PC-3 (cell line): ENCODE data around the gene NYAP1. TPM values are rescaled to one million over a fixed set of nuclear protein-coding genes. Genes with fewer than 3 reads are reported as not detected.
"Not testable (repeated sequence)": the region's sequence is repeated elsewhere in the genome, so short reads cannot be mapped to it uniquely, and the experiment has no call there.

ENCODE experiments used
- ATAC-seq: fragments of 200-7000 bp; cut with Tn5 transposase; 2 replicates; pipeline ENCODE4 v1.9.1; 2020; ENCODE audit warnings: mild to moderate bottlenecking, moderate library complexity
- BruUV-seq: library from RNA; stranded (reverse); fragments of 400-500 nt; replicated peaks from 2 replicates; lab custom pipeline; 2021; lab: Mats Ljungman, UMichigan
- CTCF ChIA-PET: fragments of 300-600 bp; sonication (Branson Sonifier 250); formaldehyde crosslinking; loops from one replicate; lab custom pipeline; 2022; ENCODE audit warnings: antibody characterized with exemption; lab: Charles Lee
- POLR2A ChIA-PET: fragments of 300-600 bp; sonication (Branson Sonifier 250); formaldehyde crosslinking; loops from one replicate; lab custom pipeline; 2022; ENCODE audit warnings: antibody characterized with exemption; ENCODE audit not compliant: unreplicated experiment; lab: Charles Lee
- DNase-seq: peaks from one replicate; pipeline ENCODE4 v3.0.0-alpha.2; 2015
- H2AFZ ChIP-seq: fragments of 300-600 bp; sonication (generic); 2 replicates; pipeline ENCODE4 v1.6.0; 2016; ENCODE audit warnings: antibody characterized with exemption, low read length
- H3F3A ChIP-seq: fragments of 300-600 bp; sonication (generic); one replicate; pipeline ENCODE4 v1.6.0; 2017; ENCODE audit warnings: antibody characterized with exemption, low read length, control low read depth, mild to moderate bottlenecking; ENCODE audit not compliant: unreplicated experiment
- H3K27ac ChIP-seq: fragments of 300-600 bp; sonication (generic); 2 replicates; pipeline ENCODE4 v1.5.1; 2016; ENCODE audit warnings: mild to moderate bottlenecking, low read length
- H3K27me3 ChIP-seq: fragments of 300-600 bp; sonication (generic); 2 replicates; pipeline ENCODE4 v1.6.1; 2016; ENCODE audit warnings: low read length, mixed read lengths
- H3K36me3 ChIP-seq: fragments of 300-600 bp; sonication (generic); 2 replicates; pipeline ENCODE4 v1.6.1; 2016; ENCODE audit warnings: low read depth, mixed run types, low read length, mixed read lengths
- H3K4me1 ChIP-seq: fragments of 300-600 bp; sonication (generic); 2 replicates; pipeline ENCODE4 v1.5.1; 2016; ENCODE audit warnings: low read length; ENCODE audit not compliant: insufficient read depth
- H3K4me2 ChIP-seq: fragments of 300-600 bp; sonication (generic); 2 replicates; pipeline ENCODE4 v1.6.0; 2016; ENCODE audit warnings: low read length
- H3K4me3 ChIP-seq: fragments of 300-600 bp; sonication (generic); 2 replicates; pipeline ENCODE4 v1.5.1; 2016; ENCODE audit warnings: mild to moderate bottlenecking, low read length, mixed read lengths
- H3K79me2 ChIP-seq: fragments of 300-600 bp; sonication (generic); 2 replicates; pipeline ENCODE4 v1.6.1; 2017; ENCODE audit warnings: low read length, mixed read lengths
- H3K9ac ChIP-seq: fragments of 300-600 bp; sonication (generic); 2 replicates; pipeline ENCODE4 v1.6.0; 2016; ENCODE audit warnings: mild to moderate bottlenecking, low read length
- H3K9me2 ChIP-seq: fragments of 300-600 bp; sonication (generic); replicated peaks from 2 replicates; pipeline ENCODE4 v1.6.1; 2016; ENCODE audit warnings: mixed run types, low read length, mixed read lengths
- H3K9me3 ChIP-seq: fragments of 300-600 bp; sonication (generic); 2 replicates; pipeline ENCODE4 v1.6.1; 2016; ENCODE audit warnings: low read length, mixed read lengths
- H4K20me1 ChIP-seq: fragments of 300-600 bp; sonication (generic); 2 replicates; pipeline ENCODE4 v1.6.1; 2016; ENCODE audit warnings: low read length, mixed read lengths
- CTCF ChIP-seq: fragments of 300-600 bp; sonication (generic); conservative IDR thresholded peaks from 2 replicates; pipeline ENCODE4 v1.5.1; 2017; ENCODE audit warnings: antibody characterized with exemption, low read depth, mild to moderate bottlenecking, low read length
- EZH2 ChIP-seq: fragments of 300-600 bp; sonication (generic); IDR thresholded peaks from one replicate; pipeline ENCODE4 v1.6.1; 2017; ENCODE audit warnings: antibody characterized with exemption, mild to moderate bottlenecking, low read length; ENCODE audit not compliant: unreplicated experiment
- EZH2phosphoT487 ChIP-seq: fragments of 300-600 bp; sonication (generic); IDR thresholded peaks from 2 replicates; pipeline ENCODE4 v1.6.1; 2018; ENCODE audit warnings: mild to moderate bottlenecking, antibody characterized with exemption, low read length, borderline replicate concordance
- intact Hi-C: fragments of 100-400 bp; cut with micrococcal nuclease; formaldehyde crosslinking; loops from 2 replicates; pipeline ENCODE4 v1.9.0; 2023
- total RNA-seq: library from RNA; depleted of rRNA; stranded (reverse); fragments of >200 nt; gene quantifications from 2 replicates; pipeline ENCODE4 v1.2.3, GENCODE V29; 2014

NYAP1 gene
- total RNA-seq, 1 experiment from 2014 or later = 1.9 TPM

DNA sequence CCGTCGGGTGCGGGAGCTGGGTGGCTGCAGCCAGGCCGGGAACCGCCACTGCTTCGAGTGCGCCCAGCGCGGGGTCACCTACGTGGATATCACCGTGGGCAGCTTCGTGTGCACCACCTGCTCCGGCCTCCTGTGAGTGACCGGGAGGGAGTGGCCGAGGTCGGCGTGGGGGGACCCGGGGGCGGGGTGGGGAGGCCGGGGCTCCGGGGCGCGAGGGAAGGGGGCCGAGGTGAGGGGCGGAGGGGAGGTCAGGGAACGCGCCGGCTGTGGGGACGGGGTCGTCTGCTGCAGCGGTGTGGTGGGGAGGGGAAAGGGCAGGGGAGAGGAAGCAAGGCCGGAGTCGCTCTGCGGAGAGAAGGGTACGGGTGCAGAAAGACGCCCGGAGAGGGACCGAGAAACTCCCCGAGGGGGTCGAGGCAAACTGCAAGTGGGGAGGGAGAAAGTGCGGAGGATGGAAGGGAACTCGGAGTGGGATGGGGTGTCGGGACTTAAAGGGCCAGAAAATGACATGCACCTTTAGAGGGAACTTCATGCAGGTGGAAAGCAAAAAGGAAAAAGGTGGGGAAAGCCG, 55.8 kb downstream of the NYAP1 start:
- H3K4me2 ChIP-seq = peak overlapping the region; percentile 96
- peak overlapping the region; percentile 78 for H3K4me3 ChIP-seq
- H3K79me2 ChIP-seq = peaks cover 41% of the 10 kb centered on the region
- DNase-seq (no peak), ATAC-seq (peak; percentile 6)
- H3K4me1 ChIP-seq = peaks cover 20% of the 10 kb centered on the region
- H3F3A ChIP-seq = no peaks in the 10 kb centered on the region
- CTCF ChIA-PET = interaction anchor here (0.6 to 1.4 kb wide), 2 partner anchors 20 to 56 kb away, joined by 5 to 13 read pairs; partner anchors contain the start of gene NYAP1
- H4K20me1 ChIP-seq = no peaks in the 10 kb centered on the region
- peak overlapping the region; percentile 31; the same call in 1 of the 2 replicates for H3K9ac ChIP-seq
- H3K27me3 ChIP-seq = no peaks in the 10 kb centered on the region
- H3K9me3 ChIP-seq = no peaks in the 10 kb centered on the region
- TF ChIP-seq EZH2phosphoT487 (no peak), EZH2 (no peak), CTCF (no peak)
- POLR2A ChIA-PET = interaction anchor here (0.6 to 0.7 kb wide), 2 partner anchors 380 to 1925 kb away, joined by 3 to 6 read pairs; partner anchors contain the start of gene LRWD1
- no peak overlapping the region for H3K27ac ChIP-seq
- no peaks in the 10 kb centered on the region for H3K9me2 ChIP-seq
- no TSS peak for BruUV-seq
- peak overlapping the region; percentile 86 for H2AFZ ChIP-seq
- H3K36me3 ChIP-seq = no peaks in the 10 kb centered on the region
- intact Hi-C loops = loop anchor here (2.0 kb wide), 1 partner anchor 61 kb away; the partner anchor contains the start of gene TSC22D4

DNA sequence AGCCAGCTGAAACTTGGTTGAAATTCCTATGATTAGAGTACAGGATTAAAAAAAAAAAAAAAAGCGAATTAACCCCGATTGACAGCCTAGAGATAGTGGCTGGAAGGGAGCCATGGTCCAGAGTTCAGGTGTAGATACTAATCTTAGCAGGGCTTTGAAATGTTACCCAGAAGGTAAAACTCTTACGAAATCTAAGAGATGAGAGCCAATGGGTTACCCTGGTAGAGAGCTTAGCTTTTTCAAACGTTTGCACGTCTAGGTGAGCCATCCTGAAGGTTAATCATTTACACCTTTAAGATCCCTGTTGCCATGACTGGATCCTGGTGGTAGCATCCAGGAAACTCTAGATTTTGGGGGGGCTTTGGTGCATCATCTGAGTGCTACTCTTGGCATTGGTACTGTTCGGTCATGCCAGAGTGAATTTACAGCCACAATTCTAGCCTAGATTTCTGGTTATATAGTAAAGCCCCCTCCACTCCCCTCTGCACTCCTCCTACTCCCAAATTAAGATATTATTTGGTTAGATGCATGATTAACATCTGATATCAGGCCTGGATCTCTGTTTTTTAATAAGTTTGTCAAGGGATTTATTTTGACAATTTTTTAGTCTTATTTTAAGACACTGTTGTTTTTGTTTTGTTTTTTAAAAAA, 56.5 kb downstream of the NYAP1 start:
- Histone ChIP-seq H3K79me2 (peaks cover 41% of the 10 kb centered on the region), H3K9me3 (no peaks in the 10 kb centered on the region), H3K36me3 (no peaks in the 10 kb centered on the region), H3K4me3 (peak overlapping the region; percentile 78), H3K27me3 (no peaks in the 10 kb centered on the region), H3K27ac (no peak overlapping the region), H4K20me1 (no peaks in the 10 kb centered on the region), H3K4me1 (peaks cover 26% of the 10 kb centered on the region), H3F3A (peaks cover 5% of the 10 kb centered on the region), H3K9me2 (no peaks in the 10 kb centered on the region), H2AFZ (peak overlapping the region; percentile 29; the same call in 1 of the 2 replicates), H3K9ac (no peak overlapping the region), H3K4me2 (peak overlapping the region; percentile 96)
- DNase-seq = peak; percentile 10
- TF ChIP-seq EZH2 (no peak), CTCF (no peak), EZH2phosphoT487 (no peak)
- intact Hi-C loops = no loop called here
- ATAC-seq = no peak
- ChIA-PET POLR2A (interaction anchor here (0.6 kb wide), 1 partner anchor 49 kb away, joined by 17 read pairs; no protein-coding TSS in a partner anchor), CTCF (no interaction called here)
- BruUV-seq = TSS peak; percentile 24

DNA sequence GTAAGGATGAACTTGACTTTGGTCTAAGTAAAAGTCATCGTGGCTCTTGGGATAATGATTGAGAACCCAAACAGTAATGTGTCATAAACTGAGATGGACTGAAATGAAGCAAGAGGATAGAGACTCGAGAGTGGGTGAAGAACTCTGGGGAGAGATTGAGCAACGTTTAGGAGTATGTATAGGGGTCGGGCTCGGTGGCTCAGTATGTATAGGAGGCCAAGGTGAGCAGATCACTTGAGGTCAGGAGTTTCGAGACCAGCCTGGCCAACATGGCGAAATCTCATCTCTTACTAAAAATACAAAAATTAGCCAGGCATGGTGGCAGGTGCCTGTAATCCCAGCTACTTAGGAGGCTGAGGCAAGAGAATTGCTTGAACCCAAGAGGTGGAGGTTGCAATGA, 57.6 kb downstream of the NYAP1 start:
- H3K4me3 ChIP-seq, H3K27ac ChIP-seq, H3K9me2 ChIP-seq, H4K20me1 ChIP-seq, H3K9me3 ChIP-seq, DNase-seq, H3K36me3 ChIP-seq, H3K27me3 ChIP-seq, intact Hi-C loops, H2AFZ ChIP-seq, ATAC-seq, H3K4me2 ChIP-seq, H3F3A ChIP-seq, BruUV-seq, H3K9ac ChIP-seq, POLR2A ChIA-PET: not testable (repeated sequence)
- CTCF ChIA-PET = interaction anchor here (0.7 kb wide), 1 partner anchor 62 kb away, joined by 3 read pairs; no protein-coding TSS in a partner anchor
- H3K4me1 ChIP-seq = peaks cover 37% of the 10 kb centered on the region
- H3K79me2 ChIP-seq = peaks cover 41% of the 10 kb centered on the region
